Activated T-cell treated with anti-CD3 and anti-CD28 coated beads for 48 hours (primary cell): ENCODE results near the gene NAXD.
"Not testable (repeated sequence)": the region's sequence is repeated elsewhere in the genome, so short reads cannot be mapped to it uniquely, and the experiment has no call there.

Experiments used
- DNase-seq: peaks from one replicate; pipeline ENCODE4 v3.0.0-alpha.2; 2020; ENCODE audit warnings: low read depth

Gene NAXD

GRCh38 chr13:110628477-110628793 is 13.1 kb downstream of the NAXD start:
- DNase-seq: no peak

DNA sequence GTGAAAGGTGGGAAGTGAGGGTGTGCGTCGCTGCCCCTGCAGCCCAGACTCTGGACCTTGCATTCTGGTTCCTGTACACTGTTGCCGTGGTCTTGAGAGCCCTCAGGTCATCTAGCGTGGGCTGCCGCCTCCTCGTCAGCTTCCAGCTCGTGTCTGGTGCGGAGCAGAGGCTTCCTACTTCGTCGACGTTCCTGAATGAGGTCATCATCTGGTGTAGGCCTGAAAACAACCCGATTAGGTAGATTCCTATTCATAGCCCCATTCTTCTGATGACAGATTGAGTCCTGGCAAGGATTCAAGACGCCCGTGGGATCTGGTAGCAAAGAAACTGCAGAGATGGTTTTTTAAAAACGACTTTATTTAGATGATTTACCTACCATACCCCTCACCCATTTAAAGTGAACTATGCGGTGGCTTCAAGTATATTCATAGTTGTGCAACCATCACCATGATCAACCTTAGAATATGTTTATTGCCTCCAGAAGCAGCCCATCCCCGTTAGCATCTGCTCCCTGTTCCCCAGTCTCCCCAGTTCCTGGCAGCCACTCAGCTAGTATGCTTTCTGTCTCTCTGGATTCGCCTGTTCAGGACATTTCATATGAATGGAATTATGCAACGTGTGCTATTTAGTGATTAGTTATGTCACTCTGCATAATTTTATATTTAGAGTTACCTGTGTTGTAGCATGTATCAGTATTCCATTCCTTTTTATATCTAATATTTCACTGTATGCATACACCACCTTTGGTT is 13.8 kb downstream of the NAXD start:
- no peak for DNase-seq

DNA sequence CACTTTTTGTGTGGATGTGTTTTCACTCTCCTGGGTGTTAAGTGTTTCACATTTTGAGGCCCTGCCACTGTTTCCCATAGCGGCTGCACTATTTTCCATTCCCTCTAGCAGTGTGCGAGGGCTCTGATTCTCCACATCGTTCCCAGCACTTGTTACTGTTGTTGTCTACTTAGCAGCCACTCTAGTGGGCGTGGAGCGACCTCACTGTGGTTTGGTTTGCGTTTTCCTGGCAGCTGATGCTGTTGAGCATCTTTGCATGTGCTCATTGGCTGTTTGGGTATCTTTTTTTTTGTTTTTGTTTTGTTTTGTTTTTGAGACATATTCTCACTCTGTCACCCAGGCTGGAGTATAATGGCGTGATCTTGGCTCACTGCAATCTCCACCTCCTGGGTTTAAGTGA is 14.4 kb downstream of the NAXD start:
- DNase-seq: no peak

DNA sequence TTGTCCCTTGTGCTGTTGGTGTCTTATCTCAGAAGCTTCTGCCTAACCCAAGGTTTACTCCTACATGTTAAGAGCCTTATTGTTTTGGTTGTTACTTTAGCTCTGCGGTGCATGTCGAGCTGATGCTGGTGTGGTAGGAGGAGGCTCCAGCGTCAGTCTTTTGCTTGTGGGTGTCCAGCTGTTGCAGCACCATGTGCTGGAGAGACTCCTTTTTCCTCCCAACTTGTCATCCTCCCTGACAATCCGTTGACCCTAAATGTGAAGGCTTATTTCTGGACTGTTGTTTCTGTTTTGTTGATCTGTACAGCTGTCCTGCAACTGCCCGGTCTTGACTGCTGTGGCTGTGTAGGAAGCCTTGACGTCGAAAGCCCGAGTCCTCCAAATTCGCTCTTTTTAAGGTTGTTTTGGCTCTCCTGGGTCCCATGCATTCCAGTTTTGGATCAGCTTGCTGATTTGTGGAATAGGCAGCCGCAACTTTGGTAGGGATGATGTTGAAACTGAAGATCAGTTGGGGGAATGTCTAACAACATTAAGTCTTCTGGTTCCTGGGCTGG is 15.3 kb downstream of the NAXD start:
- DNase-seq: no peak

DNA sequence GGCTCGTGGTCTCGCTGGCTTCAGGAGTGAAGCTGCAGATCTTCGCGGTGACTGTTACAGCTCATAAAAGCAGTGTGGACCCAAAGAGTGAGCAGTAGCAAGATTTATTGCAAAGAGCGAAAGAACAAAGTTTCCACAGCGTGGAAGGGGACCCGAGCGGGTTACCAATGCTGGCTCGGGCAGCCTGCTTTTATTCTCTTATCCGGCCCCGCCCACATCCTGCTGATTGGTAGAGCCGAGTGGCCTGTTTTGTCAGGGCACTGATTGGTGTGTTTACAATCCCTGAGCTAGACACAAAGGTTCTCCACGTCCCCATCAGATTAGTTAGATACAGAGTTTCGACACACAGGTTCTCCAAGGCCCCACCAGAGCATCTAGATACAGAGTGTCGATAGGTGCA is 16.9 kb downstream of the NAXD start:
- DNase-seq: not testable (repeated sequence)

- no peak for DNase-seq
Observed at GRCh38 chr13:110633776-110634175, 18.4 kb downstream of the NAXD start.

- no peak for DNase-seq
Observed at GRCh38 chr13:110634558-110634957, 19.2 kb downstream of the NAXD start.

DNA sequence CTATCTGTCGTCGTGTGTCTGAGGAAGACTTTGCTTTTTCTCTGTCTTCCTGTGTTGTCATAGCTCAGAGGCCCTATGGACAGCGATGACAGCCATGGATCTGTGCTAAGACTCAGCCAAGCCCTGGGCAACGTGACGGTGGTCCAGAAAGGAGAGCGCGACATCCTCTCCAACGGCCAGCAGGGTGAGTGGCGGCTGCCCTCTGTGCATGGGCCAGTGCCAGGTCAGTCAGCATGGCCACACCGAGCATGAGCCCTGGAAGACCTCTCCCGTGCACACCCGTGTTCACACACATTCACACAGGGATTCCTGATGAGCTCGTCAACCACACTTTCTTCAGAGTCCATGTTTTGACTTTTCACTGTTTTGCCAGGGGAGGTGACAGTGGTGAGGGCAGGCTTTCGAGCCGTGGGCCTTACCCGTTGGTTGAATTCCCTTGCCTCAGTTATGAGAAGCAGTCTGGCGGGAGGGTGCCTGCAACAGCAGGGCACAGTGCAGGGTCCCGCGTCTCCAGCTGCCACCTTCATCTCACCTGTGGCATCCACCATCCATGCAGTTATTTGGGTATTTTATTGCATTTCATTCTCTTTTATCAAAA is 20.2 kb downstream of the NAXD start:
- DNase-seq: no peak

DNA sequence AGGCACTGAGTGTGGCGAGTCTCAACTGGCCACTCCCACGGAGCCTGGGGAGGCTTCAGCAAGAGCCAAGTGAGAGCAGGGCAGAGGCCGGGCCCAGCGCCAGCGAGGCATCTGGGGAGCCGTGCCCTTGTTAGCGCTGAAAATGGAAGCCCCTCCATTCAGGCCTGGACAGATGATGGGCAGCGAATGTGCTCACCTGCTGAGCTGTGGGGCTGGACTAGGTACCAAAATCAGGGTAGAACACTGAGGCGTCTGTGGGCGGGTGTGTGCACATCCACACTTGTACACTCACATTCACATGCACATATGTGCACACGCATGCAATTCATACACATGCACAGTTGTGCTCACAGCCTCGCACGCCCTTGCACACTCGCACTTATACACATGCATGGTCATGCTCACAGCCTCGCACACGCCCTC is 20.7 kb downstream of the NAXD start:
- no peak for DNase-seq

DNA sequence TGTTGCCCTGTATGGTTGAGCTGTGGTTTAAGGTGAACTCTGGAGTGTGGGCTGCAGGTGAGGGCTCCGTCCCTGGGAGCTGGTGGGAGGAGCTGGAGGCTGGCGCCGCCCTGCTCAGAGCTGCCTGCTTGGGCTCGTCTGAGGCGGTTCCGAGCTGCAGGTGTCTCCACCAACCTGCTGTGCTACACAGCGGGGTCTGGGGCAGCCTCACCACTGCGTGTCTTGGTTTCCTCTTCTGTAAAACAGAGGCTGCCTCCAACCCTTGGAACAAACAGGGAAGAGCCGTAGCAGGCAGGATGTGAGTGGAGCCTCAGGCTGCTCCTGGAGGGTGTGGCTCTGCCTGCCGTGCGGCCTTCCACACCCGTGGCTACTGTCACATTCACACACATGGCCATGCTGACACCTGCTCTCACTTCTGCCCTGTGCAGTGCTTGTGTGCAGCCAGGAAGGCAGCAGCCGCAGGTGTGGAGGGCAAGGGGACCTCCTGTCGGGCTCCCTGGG is 21.4 kb downstream of the NAXD start:
- DNase-seq: no peak

DNA sequence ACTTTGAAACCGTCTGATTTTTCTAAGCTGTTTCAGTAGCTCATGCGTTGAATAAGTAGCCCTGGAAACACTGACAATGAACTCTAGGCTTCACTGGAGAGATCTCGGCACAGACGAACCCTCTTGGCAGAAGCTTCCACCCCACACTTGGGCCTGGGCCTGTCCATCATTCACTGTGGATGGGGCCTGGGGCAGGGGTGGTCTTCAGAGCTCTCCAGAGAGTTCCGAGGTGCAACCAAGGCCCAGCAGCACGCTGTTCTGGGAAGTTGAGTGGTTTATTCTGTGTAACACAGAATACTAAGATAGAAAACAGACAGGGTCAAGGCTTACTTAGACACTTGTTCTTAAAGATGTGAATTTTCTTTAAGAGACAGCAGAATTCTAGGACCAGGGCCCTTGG is 21.9 kb downstream of the NAXD start:
- no peak for DNase-seq

- no peak for DNase-seq
Observed at GRCh38 chr13:110637747-110638146, 22.4 kb downstream of the NAXD start.

DNA sequence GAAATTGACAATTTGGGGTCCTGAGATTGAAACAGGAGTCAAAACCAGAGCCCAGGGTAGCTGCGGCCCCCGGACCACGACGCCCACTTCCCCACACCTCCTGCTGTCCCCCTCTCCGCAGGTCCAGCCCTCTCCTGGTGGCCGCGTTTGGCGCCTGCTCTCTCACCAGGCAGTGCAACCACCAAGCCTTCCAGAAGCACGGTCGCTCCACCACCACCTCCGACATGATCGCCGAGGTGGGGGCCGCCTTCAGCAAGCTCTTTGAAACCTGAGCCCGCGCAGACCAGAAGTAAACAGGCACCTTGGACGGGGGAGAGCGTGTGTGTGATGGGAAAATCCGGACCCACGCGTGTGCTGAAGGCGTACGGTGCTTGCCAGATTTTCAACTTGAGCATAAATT is 22.9 kb downstream of the NAXD start:
- no peak for DNase-seq

GRCh38 chr13:110638814-110639806 is 23.8 kb downstream of the NAXD start:
- DNase-seq: no peak

DNA sequence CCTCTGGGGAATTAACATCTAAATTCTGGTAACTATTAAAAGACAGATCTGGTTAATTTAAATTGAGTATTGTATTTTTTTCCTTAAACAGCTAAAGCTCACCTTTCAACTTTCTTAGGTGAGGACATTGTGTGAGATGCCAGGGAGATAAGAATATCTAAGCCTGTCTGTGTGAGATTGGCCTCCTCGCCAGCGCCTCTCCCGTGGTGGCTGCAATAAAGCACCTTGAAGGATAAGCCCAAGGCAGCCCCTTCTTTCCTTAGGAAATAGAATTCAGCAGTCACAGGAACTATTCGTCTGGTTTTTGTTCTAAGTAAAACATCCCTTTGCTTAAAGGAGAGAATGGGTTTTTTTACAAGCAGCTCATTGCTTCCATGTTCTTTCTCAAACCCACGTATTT is 24.6 kb downstream of the NAXD start:
- no peak for DNase-seq

DNA sequence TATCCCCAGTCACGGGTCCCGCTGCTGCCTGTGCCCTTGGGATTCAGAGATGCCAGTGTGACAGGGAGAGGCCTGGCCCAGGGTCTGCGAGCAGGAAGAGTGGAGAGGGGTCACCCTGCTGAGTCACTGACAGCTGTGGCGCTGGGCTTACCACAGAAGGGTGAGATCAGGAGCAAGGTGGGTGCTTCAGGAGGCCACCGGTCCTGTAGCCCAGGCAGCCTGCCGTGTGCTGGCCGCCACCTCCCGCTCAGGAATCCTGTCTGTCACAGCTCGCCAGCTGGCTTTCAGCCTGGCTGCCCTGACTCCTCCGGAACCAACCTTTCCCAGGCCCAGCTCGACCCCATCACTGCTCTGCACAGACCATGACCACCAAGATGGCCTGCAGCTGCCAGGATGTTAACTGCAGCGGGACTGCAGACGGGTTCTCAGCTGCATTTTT is 25.3 kb downstream of the NAXD start:
- DNase-seq: no peak

DNA sequence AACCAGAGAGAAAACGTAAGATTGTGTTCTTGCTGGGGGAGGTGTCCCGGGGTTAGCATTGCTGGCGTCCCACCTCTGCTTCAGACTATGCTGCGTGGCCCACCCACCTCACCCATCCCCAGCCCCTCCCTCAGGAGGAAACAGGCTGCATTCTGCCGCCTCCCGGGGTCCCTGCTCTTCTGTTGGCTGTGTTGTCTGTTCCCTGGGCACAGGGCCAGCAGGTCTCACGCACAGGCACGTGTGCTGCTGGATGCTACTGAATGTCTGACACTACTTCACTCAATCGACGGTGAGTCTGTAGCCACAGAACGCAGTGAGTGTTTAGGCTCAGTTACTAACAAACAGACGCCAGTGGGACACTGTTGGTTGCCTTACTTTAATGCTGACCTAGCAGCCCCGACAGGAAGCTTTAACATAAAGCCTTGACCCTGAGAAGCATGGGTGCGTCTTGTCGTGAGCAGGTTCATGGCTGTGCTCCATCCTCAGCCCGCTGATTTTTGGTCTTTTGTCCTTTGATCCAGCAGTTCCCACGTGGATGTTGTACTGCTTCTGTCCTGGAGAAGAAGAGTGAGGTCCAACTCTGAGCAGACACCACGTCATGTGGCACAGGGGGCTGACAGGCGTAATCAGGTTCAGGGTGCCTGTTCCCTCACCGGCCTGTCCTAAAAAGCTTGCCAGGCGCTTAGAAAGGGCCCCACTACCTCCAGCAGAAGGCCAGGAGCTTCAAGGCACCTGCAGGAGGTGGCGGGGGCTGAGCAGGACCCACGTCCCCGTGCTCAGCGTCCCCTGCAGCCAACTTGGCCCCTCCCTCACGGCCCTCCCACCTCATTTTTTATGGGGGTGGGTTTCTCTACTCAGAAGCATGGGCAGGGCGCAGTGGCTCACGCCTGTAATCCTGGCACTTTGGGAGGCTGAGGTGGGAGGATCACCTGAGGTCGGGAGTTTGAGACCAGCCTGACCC is 26.0 kb downstream of the NAXD start:
- DNase-seq: no peak

DNA sequence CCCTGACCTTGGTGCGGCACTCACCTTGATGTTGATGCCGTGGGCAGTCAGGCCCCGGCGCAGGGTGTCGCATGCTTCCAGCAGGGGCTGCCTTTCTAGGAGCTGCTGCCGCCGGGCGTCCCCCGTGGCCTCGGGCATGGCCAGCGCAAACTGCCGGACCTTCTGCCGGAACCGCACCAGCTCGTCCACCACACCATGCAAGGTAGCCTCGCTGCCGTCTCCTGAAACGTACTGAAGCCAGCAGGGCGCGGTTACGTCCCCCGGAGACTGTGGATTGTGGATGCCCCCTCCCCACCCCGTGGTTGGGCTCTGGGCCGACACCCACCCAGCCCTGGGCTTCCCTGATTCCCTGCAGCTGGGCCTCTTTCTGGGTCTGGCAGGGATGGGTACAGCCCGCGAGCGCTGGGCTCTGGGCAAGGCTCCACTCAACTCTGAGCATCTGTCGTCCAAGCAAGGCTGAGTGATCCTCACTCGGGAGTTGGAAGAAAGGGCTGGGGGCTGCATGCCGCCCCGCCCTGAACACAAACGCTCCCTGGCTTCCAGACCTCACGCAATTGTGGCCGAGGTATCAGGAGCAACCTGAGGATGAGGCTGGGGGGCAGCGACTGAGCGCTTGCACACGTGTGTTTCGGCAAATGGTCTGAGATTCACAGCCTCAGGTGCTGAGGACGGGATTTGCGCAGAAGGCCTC is 27.1 kb downstream of the NAXD start:
- no peak for DNase-seq

DNA sequence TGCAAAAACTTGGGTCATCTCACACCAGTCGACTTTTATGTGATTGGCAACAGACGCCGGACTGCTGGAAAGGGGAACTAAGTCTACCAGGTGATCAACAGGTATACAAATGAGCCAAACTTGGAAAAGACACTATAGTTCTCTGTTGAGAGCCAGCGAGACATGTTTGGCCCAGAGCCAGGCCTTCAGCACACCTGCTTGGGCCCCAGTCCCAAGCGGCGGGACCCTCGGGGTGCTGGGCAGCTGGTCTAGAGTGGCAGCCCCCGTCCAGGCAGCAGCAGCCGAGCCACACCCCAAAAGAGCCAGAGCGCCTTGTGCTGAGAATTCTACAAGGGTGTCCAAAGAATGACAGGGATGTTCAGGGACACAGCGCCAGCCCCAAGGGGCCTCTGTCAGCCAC is 28.0 kb downstream of the NAXD start:
- no peak for DNase-seq

GRCh38 chr13:110643768-110644421 is 28.6 kb downstream of the NAXD start:
- DNase-seq: no peak
